Sigmoid colon (tissue), 7 donors: Measurements from ENCODE around the gene PARVB. TPM values are rescaled to one million over a fixed set of nuclear protein-coding genes. Genes with fewer than 3 reads are reported as not detected.
A peak's percentile ranks its signal among the peaks of the same experiment; 100 is the strongest.

Source experiments
- DNase-seq: peaks from one replicate; pipeline ENCODE4 v3.0.0-alpha.2; 2019
- H3K27ac ChIP-seq, 4 donors: fragments of 200-600 bp; sonication (generic); one replicate each; pipeline ENCODE4 v1.5.1; 2016 to 2019; ENCODE audit warnings: mild to moderate bottlenecking in 1 of 4
- H3K27me3 ChIP-seq, 3 donors: fragments of 200-600 bp; sonication (generic); one replicate each; pipeline ENCODE4 v1.5.1; 2019; ENCODE audit warnings: mild to moderate bottlenecking in 1 of 3
- H3K36me3 ChIP-seq, 4 donors: fragments of 200-600 bp; sonication (generic); one replicate each; pipeline ENCODE4 v1.5.1; 2016 to 2019
- H3K4me1 ChIP-seq, 4 donors: fragments of 200-600 bp; sonication (generic); one replicate each; pipeline ENCODE4 v1.5.1; 2017 to 2019
- H3K4me3 ChIP-seq, 4 donors: fragments of 200-600 bp; sonication (generic); one replicate each; pipeline ENCODE4 v1.5.1; 2017 to 2019; ENCODE audit warnings: mild to moderate bottlenecking in 2 of 4, moderate library complexity in 1 of 4
- H3K9me3 ChIP-seq, 4 donors: fragments of 200-600 bp in 3 of 4; sonication (generic) in 3 of 4; one replicate each; pipeline versions ENCODE4 v1.5.1 to v1.6.1; 2013 to 2019
- EP300 ChIP-seq, 4 donors: sonication (generic); formaldehyde crosslinking; IDR thresholded peaks; one replicate each; pipeline ENCODE4 v1.6.1; 2017; ENCODE audit warnings: antibody characterized with exemption in 4 of 4
- POLR2A ChIP-seq, 2 donors: fragments of 450-650 bp; IDR thresholded peaks; one replicate each; pipeline ENCODE4 v1.6.1; 2016; ENCODE audit warnings: antibody characterized with exemption in 2 of 2, mild to moderate bottlenecking in 2 of 2, moderate library complexity in 2 of 2
- POLR2AphosphoS5 ChIP-seq, 4 donors: sonication (generic); formaldehyde crosslinking; IDR thresholded peaks; one replicate each; pipeline ENCODE4 v1.6.1; 2017; ENCODE audit warnings: antibody characterized with exemption in 4 of 4
- WGBS, 2 donors: extraction: QIAGEN DNeasy Blood & Tissue Kit; methylation state at CpG; one replicate each; pipeline ENCODE4 v1.1.7; 2013; 5-methylcytosine and 5-hydroxymethylcytosine counted together
- intact Hi-C: fragments of 100-400 bp; cut with DNase I; formaldehyde crosslinking; loops from one replicate; pipeline ENCODE4 v1.15.1; 2023
- polyA plus RNA-seq, 3 donors: library from polyadenylated mRNA; stranded (reverse); fragments of 200-250 nt; gene quantifications; one replicate each; pipeline ENCODE4 v1.2.3, GENCODE V29; 2013
- total RNA-seq, 4 donors: library from RNA; depleted of rRNA; stranded (reverse); fragments of >200 nt; gene quantifications; one replicate each; pipeline ENCODE4 v1.1.0, GENCODE V29; 2016
- TF ChIP-seq, protein P1 (sequence below), 4 experiments: fragments of 450-650 bp in 3 of 4; fragments of 200-600 bp in 1 of 4; IDR thresholded peaks; one replicate each; pipeline ENCODE4 v1.5.1; 2016 to 2019; ENCODE audit warnings: antibody characterized with exemption in 4 of 4, mild to moderate bottlenecking in 3 of 4, moderate library complexity in 2 of 4
- donor health status: healthy with polysubstance abuse.
- donor health status: Bipolar disorder and iron deficiency.
- donor health status: healthy.

The PARVB gene
- total and polyA plus RNA-seq, 7 donors = 6.9 to 21.6 (median 18.9) TPM

DNA sequence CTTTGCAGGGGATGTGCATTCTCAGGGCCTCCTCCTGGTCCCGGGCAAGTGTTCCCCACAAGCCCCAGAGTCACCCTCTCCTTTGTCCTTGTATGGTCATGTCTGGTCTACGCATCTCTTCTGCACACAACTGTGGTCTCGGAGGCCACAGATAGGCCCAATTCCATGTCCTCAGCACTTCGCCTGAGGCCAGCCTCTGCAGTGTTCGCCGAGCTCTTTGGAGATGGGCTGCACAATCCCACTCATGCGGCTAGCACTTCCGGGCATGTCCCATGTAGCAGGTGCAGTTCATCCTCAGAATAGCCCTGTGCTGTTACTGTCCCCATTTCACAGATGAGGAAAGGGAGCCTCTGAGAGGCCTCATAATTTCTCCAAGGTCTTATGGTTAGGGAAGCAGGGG is 164.2 kb downstream of the PARVB start:
- no peaks in the 10 kb centered on the region for H3K9me3 ChIP-seq
- H3K4me1 ChIP-seq = peaks cover 0 to 4% (median 0%) of the 10 kb centered on the region in 4 donors
- intact Hi-C loops = no loop called here
- H3K27me3 ChIP-seq = no peaks in the 10 kb centered on the region
- H3K36me3 ChIP-seq = no peaks in the 10 kb centered on the region
- H3K27ac ChIP-seq = no peak overlapping the region
- TF ChIP-seq EP300 (IDR thresholded peaks at IDR 0.05) = no peak
- TF ChIP-seq POLR2A (IDR thresholded peaks at IDR 0.05) = no peak
- TF ChIP-seq, protein P1, sequence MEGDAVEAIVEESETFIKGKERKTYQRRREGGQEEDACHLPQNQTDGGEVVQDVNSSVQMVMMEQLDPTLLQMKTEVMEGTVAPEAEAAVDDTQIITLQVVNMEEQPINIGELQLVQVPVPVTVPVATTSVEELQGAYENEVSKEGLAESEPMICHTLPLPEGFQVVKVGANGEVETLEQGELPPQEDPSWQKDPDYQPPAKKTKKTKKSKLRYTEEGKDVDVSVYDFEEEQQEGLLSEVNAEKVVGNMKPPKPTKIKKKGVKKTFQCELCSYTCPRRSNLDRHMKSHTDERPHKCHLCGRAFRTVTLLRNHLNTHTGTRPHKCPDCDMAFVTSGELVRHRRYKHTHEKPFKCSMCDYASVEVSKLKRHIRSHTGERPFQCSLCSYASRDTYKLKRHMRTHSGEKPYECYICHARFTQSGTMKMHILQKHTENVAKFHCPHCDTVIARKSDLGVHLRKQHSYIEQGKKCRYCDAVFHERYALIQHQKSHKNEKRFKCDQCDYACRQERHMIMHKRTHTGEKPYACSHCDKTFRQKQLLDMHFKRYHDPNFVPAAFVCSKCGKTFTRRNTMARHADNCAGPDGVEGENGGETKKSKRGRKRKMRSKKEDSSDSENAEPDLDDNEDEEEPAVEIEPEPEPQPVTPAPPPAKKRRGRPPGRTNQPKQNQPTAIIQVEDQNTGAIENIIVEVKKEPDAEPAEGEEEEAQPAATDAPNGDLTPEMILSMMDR (IDR thresholded peaks at IDR 0.05) = no peak
- no peak for TF ChIP-seq POLR2AphosphoS5 (IDR thresholded peaks at IDR 0.05)
- WGBS, 2 donors = 91 to 96% methylated on average over 8 of the region's 8 CpGs
- DNase-seq = peak; percentile 38
- no peak overlapping the region for H3K4me3 ChIP-seq

DNA sequence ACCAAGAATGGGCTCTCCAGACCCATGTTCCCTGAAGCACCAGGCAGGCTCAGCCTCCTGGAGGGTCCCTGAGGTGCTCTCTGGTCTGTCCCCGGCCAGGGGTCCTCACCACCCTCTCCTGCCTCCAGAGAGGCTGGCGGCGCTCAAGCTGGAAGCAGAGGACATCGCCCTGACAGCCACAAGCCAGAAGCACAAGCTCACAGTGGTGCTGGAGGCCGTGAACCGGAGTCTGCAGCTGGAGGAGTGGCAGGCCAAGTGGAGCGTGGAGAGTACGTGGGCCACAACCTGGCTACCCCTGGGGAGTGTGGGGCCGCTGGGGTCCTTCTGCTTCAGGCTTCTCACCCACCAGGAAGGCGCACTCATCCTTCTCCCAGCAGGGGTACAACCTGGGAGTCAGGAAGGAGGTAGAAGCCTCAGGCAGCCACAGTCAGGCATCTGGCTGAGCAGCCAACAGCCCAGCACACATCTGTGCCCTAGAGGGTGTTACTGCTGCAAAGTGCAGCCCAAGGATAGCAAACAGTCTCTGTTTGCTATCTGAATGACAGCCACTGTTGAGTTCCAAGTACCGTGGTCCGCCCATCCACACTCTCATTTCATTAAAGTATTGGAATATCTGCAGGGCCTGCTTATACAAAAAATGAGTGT is 165.0 kb downstream of the PARVB start:
- 82 to 84% methylated on average over 12 of the region's 12 CpGs for WGBS, 2 donors
- peak; percentile 46 for DNase-seq
- H3K4me1 ChIP-seq = peaks cover 0 to 4% (median 0%) of the 10 kb centered on the region in 4 donors
- intact Hi-C loops = no loop called here
- no peak overlapping the region for H3K27ac ChIP-seq
- no peak overlapping the region for H3K4me3 ChIP-seq
- H3K36me3 ChIP-seq = no peaks in the 10 kb centered on the region
- TF ChIP-seq POLR2AphosphoS5 (IDR thresholded peaks at IDR 0.05) = no peak
- TF ChIP-seq POLR2A (IDR thresholded peaks at IDR 0.05) = no peak
- TF ChIP-seq EP300 (IDR thresholded peaks at IDR 0.05) = no peak
- TF ChIP-seq, protein P1 (IDR thresholded peaks at IDR 0.05) = no peak
- no peaks in the 10 kb centered on the region for H3K9me3 ChIP-seq
- H3K27me3 ChIP-seq = no peaks in the 10 kb centered on the region

DNA sequence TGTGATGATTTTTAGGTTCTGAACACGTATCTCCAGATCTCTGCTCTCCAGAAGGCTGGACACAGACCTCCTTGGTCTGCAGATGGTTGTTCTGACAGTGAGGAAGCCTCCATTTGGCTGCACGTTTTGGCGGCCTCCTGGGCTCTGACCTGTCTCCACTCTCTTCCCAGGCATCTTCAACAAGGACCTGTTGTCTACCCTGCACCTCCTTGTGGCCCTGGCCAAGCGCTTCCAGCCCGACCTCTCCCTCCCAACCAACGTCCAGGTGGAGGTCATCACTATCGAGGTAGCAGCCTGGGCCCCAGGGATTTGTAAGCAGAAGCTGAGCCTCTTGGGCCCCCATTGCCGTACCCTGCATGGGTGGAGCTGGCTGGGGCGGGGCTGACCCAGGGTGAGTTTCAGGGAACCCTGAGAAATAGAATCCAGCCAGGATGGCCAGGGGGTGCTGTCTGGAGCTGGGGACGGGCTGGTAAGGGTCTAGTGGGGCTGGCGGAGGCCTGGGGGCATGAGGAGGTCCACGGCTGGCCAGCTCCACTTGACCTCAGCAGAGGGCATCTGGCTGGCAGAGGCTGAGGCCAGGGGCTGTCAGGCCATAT is 166.4 kb downstream of the PARVB start:
- WGBS, 2 donors = 67 to 81% methylated on average over 12 of the region's 12 CpGs
- TF ChIP-seq POLR2AphosphoS5 (IDR thresholded peaks at IDR 0.05) = no peak
- TF ChIP-seq, protein P1 (IDR thresholded peaks at IDR 0.05) = no peak
- TF ChIP-seq EP300 (IDR thresholded peaks at IDR 0.05) = no peak
- TF ChIP-seq POLR2A (IDR thresholded peaks at IDR 0.05) = no peak
- DNase-seq = peak; percentile 55
- H3K9me3 ChIP-seq = no peaks in the 10 kb centered on the region
- intact Hi-C loops = no loop called here
- peaks cover 0 to 4% (median 0%) of the 10 kb centered on the region in 4 donors for H3K4me1 ChIP-seq
- H3K36me3 ChIP-seq = no peaks in the 10 kb centered on the region
- no peak overlapping the region for H3K4me3 ChIP-seq
- no peak overlapping the region for H3K27ac ChIP-seq
- H3K27me3 ChIP-seq = no peaks in the 10 kb centered on the region

DNA sequence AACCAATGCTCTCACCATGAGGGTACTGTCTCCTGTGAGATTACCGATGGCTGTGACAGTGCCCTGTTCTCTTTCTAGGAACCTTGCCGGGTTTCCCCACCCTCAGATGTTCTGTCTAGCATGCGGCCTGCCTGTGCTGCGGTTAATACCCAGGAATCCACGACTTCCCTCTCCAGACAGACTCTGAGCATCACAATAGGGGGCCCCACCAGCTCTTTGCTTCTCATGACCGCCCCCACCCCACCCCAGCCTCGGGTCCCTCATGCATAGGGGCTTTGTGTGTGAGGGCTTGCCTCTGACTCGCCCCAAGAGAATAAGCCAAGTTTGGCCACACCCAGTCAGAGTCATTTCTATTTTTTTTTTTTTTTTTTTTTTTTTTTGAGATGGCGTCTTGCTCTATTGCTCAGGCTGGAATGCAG is 166.9 kb downstream of the PARVB start:
- WGBS, 2 donors = 50 to 52% methylated on average over 9 of the region's 9 CpGs
- Histone ChIP-seq H3K27me3 (no peaks in the 10 kb centered on the region), H3K4me3 (no peak overlapping the region), H3K9me3 (no peaks in the 10 kb centered on the region), H3K36me3 (no peaks in the 10 kb centered on the region), H3K4me1 (peaks cover 0 to 4% (median 0%) of the 10 kb centered on the region in 4 donors), H3K27ac (no peak overlapping the region)
- TF ChIP-seq, protein P1 (IDR thresholded peaks at IDR 0.05) = no peak
- TF ChIP-seq POLR2A (IDR thresholded peaks at IDR 0.05) = no peak
- no peak for TF ChIP-seq EP300 (IDR thresholded peaks at IDR 0.05)
- no peak for TF ChIP-seq POLR2AphosphoS5 (IDR thresholded peaks at IDR 0.05)
- intact Hi-C loops = no loop called here
- DNase-seq = peak; percentile 57
